OCI-LY7 (cell line): Measurements from ENCODE around the gene RPS6KL1.

Experiments used
- EZH2phosphoT487 ChIP-seq: fragments of 200-600 bp; sonication (generic); IDR thresholded peaks from 2 replicates; pipeline ENCODE4 v1.6.1; 2018; ENCODE audit warnings: low read depth, borderline replicate concordance, mild to moderate bottlenecking, mixed run types, antibody characterized with exemption, low read length, moderate library complexity, mixed read lengths
- TF ChIP-seq, protein P1 (sequence below): fragments of 200-600 bp; sonication (generic); conservative IDR thresholded peaks from 2 replicates; pipeline ENCODE4 v1.5.1; 2014; ENCODE audit warnings: mild to moderate bottlenecking, antibody characterized with exemption, low read length, moderate library complexity, mixed read lengths

DNA sequence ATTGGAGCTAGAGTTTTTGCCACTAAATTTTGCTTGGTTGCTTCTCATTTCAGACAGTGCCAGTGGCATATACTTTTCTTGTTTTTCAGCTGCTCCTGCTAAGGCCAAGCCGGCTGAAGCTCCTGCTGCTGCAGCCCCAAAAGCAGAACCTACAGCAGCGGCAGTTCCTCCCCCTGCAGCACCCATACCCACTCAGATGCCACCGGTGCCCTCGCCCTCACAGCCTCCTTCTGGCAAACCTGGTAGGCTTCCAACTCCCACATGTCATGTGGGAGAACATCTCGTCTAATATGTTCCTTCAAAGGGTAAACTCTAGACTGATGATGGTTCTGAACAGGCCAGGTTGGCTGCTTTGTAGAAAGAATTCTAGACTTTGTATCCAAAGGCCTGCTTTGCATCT is 30.3 kb downstream of the RPS6KL1 start:
- TF ChIP-seq, protein P1, sequence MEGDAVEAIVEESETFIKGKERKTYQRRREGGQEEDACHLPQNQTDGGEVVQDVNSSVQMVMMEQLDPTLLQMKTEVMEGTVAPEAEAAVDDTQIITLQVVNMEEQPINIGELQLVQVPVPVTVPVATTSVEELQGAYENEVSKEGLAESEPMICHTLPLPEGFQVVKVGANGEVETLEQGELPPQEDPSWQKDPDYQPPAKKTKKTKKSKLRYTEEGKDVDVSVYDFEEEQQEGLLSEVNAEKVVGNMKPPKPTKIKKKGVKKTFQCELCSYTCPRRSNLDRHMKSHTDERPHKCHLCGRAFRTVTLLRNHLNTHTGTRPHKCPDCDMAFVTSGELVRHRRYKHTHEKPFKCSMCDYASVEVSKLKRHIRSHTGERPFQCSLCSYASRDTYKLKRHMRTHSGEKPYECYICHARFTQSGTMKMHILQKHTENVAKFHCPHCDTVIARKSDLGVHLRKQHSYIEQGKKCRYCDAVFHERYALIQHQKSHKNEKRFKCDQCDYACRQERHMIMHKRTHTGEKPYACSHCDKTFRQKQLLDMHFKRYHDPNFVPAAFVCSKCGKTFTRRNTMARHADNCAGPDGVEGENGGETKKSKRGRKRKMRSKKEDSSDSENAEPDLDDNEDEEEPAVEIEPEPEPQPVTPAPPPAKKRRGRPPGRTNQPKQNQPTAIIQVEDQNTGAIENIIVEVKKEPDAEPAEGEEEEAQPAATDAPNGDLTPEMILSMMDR, result no peak
- no peak for TF ChIP-seq EZH2phosphoT487
